ENCODE data around the gene ACO2. TPM values are rescaled to one million over a fixed set of nuclear protein-coding genes. Genes with fewer than 3 reads are reported as not detected.

ACO2 gene
- total and polyA plus RNA-seq, 2 of the 4 experiments (the other 2 are of a cell fraction), result 71.3 to 72.9 TPM

- H3K9me1 ChIP-seq (ENCODE audit: insufficient read depth, low read length), result peaks cover 31% of the 10 kb centered on the region
- H3K4me1 ChIP-seq (ENCODE audit: control insufficient read depth, insufficient read depth, low read length), result peaks cover 11% of the 10 kb centered on the region
- H4K20me1 ChIP-seq (ENCODE audit: insufficient read depth, low read length), result peaks cover 40% of the 10 kb centered on the region
- H3K36me3 ChIP-seq (ENCODE audit: control insufficient read depth, insufficient read depth, low read length), result peaks cover 7% of the 10 kb centered on the region
- H3K14ac ChIP-seq (replicated peaks; ENCODE audit: low read depth, low read length), result peak overlapping the region; percentile 79
- DNase-seq (no peak), ATAC-seq (ENCODE audit: low read depth) (no peak)
- H4K91ac ChIP-seq (ENCODE audit: insufficient read depth, low read depth, low read length), result no peak overlapping the region; the same call in 1 of the 2 replicates
- in situ Hi-C loops (cut with MboI; ENCODE audit: low sequenced_read_pairs), result no loop called here
- no peak overlapping the region for H3K18ac ChIP-seq (ENCODE audit: low read depth, low read length)
- no peak overlapping the region for H3K4ac ChIP-seq (ENCODE audit: low read depth, low read length)
- no peaks in the 10 kb centered on the region for H3K27me3 ChIP-seq (ENCODE audit: control insufficient read depth, insufficient read depth, low read length)
- POLR2A ChIA-PET (ENCODE audit: unreplicated experiment), result no interaction called here
- H2BK120ac ChIP-seq (ENCODE audit: low read depth, low read length), result peak overlapping the region; percentile 7; the same call in 1 of the 2 replicates
- 0 out of 2 replicates have a peak overlapping the region, but pooled peaks have one; percentile 5 for H3K27ac ChIP-seq (ENCODE audit: insufficient read depth, low read length)
- CTCF ChIA-PET, result interaction anchor here (1.4 kb wide), 1 partner anchor 44 kb away, joined by 10 read pairs; the partner anchor contains the start of gene PMM1
- dilution Hi-C loops (cut with HindIII; ENCODE audit: low sequenced_read_pairs, unreplicated experiment), result no loop called here
- H3K4me2 ChIP-seq (ENCODE audit: low read depth, low read length), result peak overlapping the region; percentile 78
- no peak overlapping the region for H4K5ac ChIP-seq (ENCODE audit: low read depth, low read length)
- H3K9ac ChIP-seq (ENCODE audit: low read depth, low read length), result peak overlapping the region; percentile 59; the same call in 1 of the 2 replicates
- no TSS peak for BruUV-seq (replicated peaks)
- H3K56ac ChIP-seq (ENCODE audit: extremely low read depth, insufficient read depth, low read length), result peak overlapping the region; percentile 36; the same call in 1 of the 2 replicates
- H2BK5ac ChIP-seq (ENCODE audit: low read depth, low read length, poor library complexity, severe bottlenecking), result peak overlapping the region; percentile 6
- peak overlapping the region; percentile 96 for H2AFZ ChIP-seq (replicated peaks; ENCODE audit: low read length, poor library complexity)
- 0 out of 2 replicates have a peak, but pooled peaks have one; percentile 9 for TF ChIP-seq POLR2A (IDR thresholded peaks at IDR 0.05; ENCODE audit: low read depth, low read length)
- TF ChIP-seq FOS (IDR thresholded peaks at IDR 0.05; ENCODE audit: low read depth, low read length), result no peak
- H4K8ac ChIP-seq (ENCODE audit: low read depth in 2 of 2, low read length in 2 of 2), result peak overlapping the region in 1 of 2 experiments; percentile 9; a peak in 1 of 4 replicates
- H2BK20ac ChIP-seq (ENCODE audit: low read depth, low read length), result no peak overlapping the region
- H3K9me3 ChIP-seq (ENCODE audit: control insufficient read depth, insufficient read depth, low read length), result no peaks in the 10 kb centered on the region
- WGBS, 2 experiments (ENCODE audit: extremely low coverage in 2 of 2, insufficient read length in 1 of 2), result 0% methylated on average over 1 of the region's 21 CpGs; no CpG with 5 or more reads in 1 of the 2 experiments
- H3K79me1 ChIP-seq (ENCODE audit: low read depth in 1 of 2, low read length in 2 of 2), result peaks cover 3 to 46% of the 10 kb centered on the region in 2 experiments; a peak in 3 of 4 replicates
- intact Hi-C loops (cut with micrococcal nuclease), result loop anchor here (1.0 to 2.0 kb wide), 2 partner anchors 32 to 76 kb away; partner anchors contain the start of genes DESI1 and XRCC6
- H2BK15ac ChIP-seq (ENCODE audit: low read depth, low read length), result no peak overlapping the region
- H2AK5ac ChIP-seq (ENCODE audit: low read depth, low read length), result peak overlapping the region; percentile 61; the same call in 1 of the 2 replicates
- H2AK9ac ChIP-seq (replicated peaks; ENCODE audit: low read depth, low read length, poor library complexity), result peak overlapping the region; percentile 99
- no peak overlapping the region for H3K23ac ChIP-seq (ENCODE audit: low read depth, low read length)
- peak overlapping the region; percentile 38; the same call in 1 of the 2 replicates for H3K4me3 ChIP-seq (ENCODE audit: insufficient read depth, low read depth, low read length)
Observed at GRCh38 chr22:41544671-41545476, 76.0 kb downstream of the ACO2 start.
